Measurements from ENCODE around the gene SET.

DNA sequence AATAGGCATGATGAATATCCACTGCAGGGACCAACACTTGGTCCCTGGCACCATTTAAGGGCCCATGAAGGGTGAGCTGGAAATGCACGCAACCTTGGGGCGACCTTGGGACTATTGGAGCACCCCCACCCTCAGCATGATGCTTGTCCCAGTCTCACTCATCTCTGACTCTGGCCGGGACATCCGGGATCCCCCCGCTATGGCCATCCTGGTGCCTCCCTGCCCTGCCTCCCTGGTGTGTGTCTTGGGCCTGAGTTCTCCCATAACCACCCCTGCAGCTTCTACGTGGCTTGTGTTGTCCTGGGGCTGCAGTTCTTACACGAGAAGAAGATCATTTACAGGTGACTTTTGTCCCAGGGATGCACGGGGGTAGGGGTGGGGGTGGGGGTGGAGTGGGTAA is 29.0 kb downstream of the SET start:
- TF ChIP-seq, protein P1, sequence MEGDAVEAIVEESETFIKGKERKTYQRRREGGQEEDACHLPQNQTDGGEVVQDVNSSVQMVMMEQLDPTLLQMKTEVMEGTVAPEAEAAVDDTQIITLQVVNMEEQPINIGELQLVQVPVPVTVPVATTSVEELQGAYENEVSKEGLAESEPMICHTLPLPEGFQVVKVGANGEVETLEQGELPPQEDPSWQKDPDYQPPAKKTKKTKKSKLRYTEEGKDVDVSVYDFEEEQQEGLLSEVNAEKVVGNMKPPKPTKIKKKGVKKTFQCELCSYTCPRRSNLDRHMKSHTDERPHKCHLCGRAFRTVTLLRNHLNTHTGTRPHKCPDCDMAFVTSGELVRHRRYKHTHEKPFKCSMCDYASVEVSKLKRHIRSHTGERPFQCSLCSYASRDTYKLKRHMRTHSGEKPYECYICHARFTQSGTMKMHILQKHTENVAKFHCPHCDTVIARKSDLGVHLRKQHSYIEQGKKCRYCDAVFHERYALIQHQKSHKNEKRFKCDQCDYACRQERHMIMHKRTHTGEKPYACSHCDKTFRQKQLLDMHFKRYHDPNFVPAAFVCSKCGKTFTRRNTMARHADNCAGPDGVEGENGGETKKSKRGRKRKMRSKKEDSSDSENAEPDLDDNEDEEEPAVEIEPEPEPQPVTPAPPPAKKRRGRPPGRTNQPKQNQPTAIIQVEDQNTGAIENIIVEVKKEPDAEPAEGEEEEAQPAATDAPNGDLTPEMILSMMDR (IDR thresholded peaks at IDR 0.05): no peak
- no peak for TF ChIP-seq POLR2A (IDR thresholded peaks at IDR 0.05)
